HCT116 (cell line): ENCODE data around the gene TRDMT1.
A peak's percentile ranks its signal among the peaks of the same experiment; 100 is the strongest.

Experiments used
- CTCF ChIP-seq, 3 experiments: fragments of 200-600 bp in 1 of 3; sonication (generic) in 1 of 3; IDR thresholded peaks in 2 of 3; conservative IDR thresholded peaks in 1 of 3; 2 replicates each; pipeline ENCODE4 v1.5.1; 2012 to 2017; ENCODE audit warnings: low read depth in 2 of 3, low read length in 2 of 3, antibody characterized with exemption in 1 of 3, borderline replicate concordance in 1 of 3, control low read depth in 1 of 3, mild to moderate bottlenecking in 1 of 3, mixed read lengths in 1 of 3, mixed run types in 1 of 3, moderate library complexity in 1 of 3; ENCODE audit not compliant: insufficient read depth in 1 of 3
- RAD21 ChIP-seq: IDR thresholded peaks from 2 replicates; pipeline ENCODE4 v1.6.1; 2012; ENCODE audit warnings: low read depth, mild to moderate bottlenecking
- SIN3A ChIP-seq: IDR thresholded peaks from 2 replicates; pipeline ENCODE4 v1.6.1; 2012; ENCODE audit warnings: low read depth
- YY1 ChIP-seq: IDR thresholded peaks from 2 replicates; pipeline ENCODE4 v1.6.1; 2011; ENCODE audit warnings: low read length, low read depth, moderate library complexity, mild to moderate bottlenecking; ENCODE audit not compliant: insufficient replicate concordance; ENCODE audit errors: extremely low read depth

GRCh38 chr10:17200912-17201793 is at the start of gene TRDMT1:
- peak; percentile 73 for TF ChIP-seq YY1
- peak; percentile 69 for TF ChIP-seq SIN3A
- TF ChIP-seq RAD21: peak; percentile 54; the same call in 1 of the 2 replicates
- peak in 1 of 3 experiments; percentile 17; a peak in 1 of 6 replicates for TF ChIP-seq CTCF (IDR thresholded peaks at IDR 0.05 in 2 of 3, conservative IDR thresholded peaks at IDR 0.05 in 1 of 3; ENCODE audit: borderline replicate concordance in 1 of 3, insufficient read depth in 1 of 3, low read depth in 2 of 3, low read length in 2 of 3)
